Epithelial cell of esophagus (primary cell): ENCODE measurements around the gene DEPDC5.
A peak's percentile ranks its signal among the peaks of the same experiment; 100 is the strongest.

ENCODE experiments used
- DNase-seq: peaks from one replicate; pipeline ENCODE4 v3.0.0; 2010; ENCODE audit warnings: low read depth
- H3K4me3 ChIP-seq: 2 replicates; pipeline ENCODE4 v1.5.1; 2011; ENCODE audit warnings: mild to moderate bottlenecking, low read length, control low read depth
- TF ChIP-seq, protein P1 (sequence below): IDR thresholded peaks from 2 replicates; pipeline ENCODE4 v1.5.1; 2011; ENCODE audit warnings: low read depth, mild to moderate bottlenecking, low read length, control low read depth, inconsistent platforms; ENCODE audit not compliant: insufficient read depth; ENCODE audit errors: missing control alignments

DEPDC5 gene

DNA sequence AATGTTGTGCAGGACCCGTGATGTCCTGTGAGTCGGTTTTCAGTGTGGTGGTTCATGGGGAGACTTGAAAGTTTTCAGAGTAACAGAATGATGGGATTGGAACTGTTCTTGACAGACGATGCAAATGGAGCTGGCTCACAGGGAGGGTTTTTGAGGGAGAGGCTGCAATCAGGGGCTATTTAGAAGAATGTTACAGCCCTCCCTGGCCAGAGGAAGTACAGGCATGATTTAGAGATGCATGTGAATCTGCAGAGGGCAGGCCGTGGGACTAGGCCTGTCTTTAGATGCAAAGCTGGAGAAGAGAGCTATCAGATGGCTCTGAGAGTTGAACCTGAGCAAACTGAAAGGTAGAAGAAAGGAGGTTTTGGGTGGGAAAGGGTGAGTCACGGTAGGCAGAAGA is 115.9 kb downstream of the DEPDC5 start:
- no peak overlapping the region for H3K4me3 ChIP-seq
- DNase-seq = no peak
- TF ChIP-seq, protein P1, sequence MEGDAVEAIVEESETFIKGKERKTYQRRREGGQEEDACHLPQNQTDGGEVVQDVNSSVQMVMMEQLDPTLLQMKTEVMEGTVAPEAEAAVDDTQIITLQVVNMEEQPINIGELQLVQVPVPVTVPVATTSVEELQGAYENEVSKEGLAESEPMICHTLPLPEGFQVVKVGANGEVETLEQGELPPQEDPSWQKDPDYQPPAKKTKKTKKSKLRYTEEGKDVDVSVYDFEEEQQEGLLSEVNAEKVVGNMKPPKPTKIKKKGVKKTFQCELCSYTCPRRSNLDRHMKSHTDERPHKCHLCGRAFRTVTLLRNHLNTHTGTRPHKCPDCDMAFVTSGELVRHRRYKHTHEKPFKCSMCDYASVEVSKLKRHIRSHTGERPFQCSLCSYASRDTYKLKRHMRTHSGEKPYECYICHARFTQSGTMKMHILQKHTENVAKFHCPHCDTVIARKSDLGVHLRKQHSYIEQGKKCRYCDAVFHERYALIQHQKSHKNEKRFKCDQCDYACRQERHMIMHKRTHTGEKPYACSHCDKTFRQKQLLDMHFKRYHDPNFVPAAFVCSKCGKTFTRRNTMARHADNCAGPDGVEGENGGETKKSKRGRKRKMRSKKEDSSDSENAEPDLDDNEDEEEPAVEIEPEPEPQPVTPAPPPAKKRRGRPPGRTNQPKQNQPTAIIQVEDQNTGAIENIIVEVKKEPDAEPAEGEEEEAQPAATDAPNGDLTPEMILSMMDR = no peak

DNA sequence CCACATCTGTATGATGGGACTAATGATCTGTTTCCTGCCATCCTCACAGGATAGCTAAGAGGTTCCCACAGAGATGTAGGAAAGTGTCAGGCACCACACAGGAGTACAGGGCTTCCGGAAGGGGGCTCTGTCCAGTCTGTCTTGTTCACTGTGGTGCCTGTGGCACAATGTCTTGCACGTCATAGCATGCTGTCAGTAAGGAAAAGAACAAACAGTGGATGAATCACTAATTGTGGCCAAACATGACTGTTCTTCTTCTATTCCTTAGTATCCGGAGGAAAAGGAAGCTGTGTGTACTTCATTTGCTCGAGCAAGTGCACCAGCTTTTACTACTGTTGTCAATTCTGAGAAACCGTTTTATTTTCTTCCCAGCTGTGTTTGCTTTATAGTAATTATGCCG is 117.1 kb downstream of the DEPDC5 start:
- TF ChIP-seq, protein P1 = peak; percentile 56
- DNase-seq = peak; percentile 93
- H3K4me3 ChIP-seq = no peak overlapping the region

DNA sequence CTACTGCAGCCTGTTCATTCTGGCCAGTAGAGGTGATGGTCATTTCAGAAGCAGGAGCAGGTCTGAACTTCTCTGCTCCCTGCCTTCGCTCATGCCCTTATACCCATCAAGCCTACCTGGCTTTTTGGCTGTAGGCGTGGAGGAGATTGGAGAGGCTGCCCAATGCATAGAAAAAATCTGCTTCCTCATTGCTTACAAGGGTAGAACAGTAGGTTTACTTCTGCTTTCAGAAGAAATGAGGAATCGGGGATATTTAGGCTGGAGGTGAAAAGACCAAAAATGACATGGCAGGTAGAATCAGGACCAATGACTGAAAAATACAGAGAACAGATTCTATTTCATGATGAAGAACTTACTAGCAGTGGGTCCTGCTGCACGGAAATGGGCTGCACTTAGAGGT is 117.7 kb downstream of the DEPDC5 start:
- DNase-seq = no peak
- TF ChIP-seq, protein P1 = no peak
- no peak overlapping the region for H3K4me3 ChIP-seq

DNA sequence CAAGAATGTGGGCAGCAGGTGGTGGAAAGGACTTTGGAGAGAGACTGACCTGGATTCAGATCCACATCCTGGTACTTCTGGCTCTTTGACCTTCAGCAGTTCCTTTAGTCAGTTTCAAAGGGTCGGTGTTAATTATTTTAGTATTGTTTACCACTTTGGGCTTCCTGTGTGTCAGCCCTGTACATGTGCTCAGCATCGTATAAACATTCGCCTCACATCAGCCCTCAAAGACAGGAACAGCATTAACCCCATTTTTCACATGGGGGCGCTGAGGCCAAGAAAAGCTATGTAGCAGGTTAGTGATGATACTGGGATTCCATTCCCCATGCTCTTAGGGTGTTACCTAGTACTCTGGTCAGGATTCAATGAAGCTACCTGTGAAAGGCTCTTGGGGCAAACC is 118.4 kb downstream of the DEPDC5 start:
- H3K4me3 ChIP-seq = no peak overlapping the region
- no peak for DNase-seq
- TF ChIP-seq, protein P1 = no peak

DNA sequence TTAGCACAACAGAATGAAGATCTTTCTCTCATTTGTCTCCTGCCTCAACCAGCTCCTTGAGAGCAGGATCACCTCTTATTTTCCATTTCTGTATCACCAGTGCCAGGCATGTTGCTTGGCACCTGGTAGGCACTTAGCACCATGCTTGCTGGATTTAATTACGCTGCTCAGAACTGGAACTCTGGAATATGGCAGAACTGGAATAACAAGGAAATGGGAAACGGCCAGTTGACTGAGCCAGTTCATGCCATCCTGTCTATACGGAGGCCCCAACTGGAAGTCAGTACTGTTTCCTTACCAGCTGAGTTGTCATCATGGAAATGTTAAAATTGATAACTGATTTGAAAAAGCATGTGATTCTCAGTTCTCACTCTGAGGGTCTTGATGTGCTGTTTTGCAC is 121.0 kb downstream of the DEPDC5 start:
- TF ChIP-seq, protein P1 = no peak
- H3K4me3 ChIP-seq = no peak overlapping the region
- peak; percentile 22 for DNase-seq

DNA sequence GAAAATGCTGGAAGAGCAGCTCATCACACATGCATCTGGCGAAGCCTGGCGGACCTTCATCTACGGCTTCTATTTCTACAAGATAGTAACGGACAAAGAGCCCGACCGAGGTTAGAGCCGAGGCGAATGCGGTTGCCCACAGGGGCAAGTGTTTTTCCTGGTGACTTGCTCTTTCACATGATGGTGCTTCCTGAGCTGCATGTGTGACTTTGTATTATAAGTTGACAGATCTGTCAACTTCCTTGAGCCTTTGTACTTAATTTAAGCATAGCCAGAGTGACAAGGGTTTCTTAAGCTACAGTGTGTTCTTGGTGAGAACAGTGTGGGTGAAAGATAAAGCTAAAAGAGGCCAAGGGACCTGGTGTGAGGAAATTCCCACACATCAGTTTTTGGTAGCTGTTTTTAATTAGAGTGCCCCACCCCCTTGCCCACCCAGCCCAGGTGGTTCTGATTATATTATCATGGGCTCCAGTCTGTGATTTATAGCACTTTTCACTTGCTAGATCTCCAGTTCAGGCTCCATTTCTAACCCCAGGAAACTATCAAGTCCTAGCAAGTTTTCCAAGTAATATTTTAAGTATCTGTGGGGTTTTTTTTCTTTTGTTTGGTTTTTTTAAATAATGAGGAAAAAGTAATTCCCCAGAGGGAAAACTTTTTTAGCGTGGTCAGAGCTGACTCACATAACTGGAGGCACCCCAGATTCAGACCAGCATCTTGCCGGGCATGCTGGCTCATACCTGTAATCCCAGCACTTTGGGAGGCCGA is 122.5 kb downstream of the DEPDC5 start:
- H3K4me3 ChIP-seq = no peak overlapping the region
- TF ChIP-seq, protein P1 = no peak
- peak; percentile 72 for DNase-seq

DNA sequence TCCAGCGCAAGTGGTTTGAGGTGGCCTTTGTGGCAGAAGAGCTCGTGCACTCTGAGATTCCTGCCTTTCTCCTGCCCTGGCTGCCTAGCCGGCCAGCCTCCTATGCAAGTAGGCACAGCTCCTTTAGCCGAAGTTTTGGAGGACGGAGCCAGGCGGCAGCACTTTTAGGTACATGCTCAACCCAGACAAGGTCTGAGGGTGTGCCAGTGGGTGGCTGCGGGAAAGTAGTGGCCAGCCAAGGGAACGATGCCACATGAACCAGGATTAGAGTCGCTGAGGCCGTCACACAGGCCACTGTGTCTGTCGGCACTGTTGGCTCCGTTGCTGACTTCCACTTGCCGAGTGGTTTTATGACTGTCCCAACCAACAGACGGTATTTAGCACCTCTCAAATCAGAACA is 125.8 kb downstream of the DEPDC5 start:
- TF ChIP-seq, protein P1 = no peak
- no peak for DNase-seq
- H3K4me3 ChIP-seq = no peak overlapping the region
